Osteoblast (primary cell): Measurements from ENCODE around the gene HNRNPA1L2. TPM values are rescaled to one million over a fixed set of nuclear protein-coding genes. Genes with fewer than 3 reads are reported as not detected.
"Not testable (repeated sequence)": the region's sequence is repeated elsewhere in the genome, so short reads cannot be mapped to it uniquely, and the experiment has no call there.

Source experiments
- DNase-seq: peaks from one replicate; pipeline ENCODE4 v3.0.0; 2011; ENCODE audit warnings: low spot score, mixed read lengths; ENCODE audit not compliant: insufficient read length; ENCODE audit errors: missing footprints
- H2AFZ ChIP-seq: 2 replicates; pipeline ENCODE4 v1.6.0; 2011; ENCODE audit warnings: mild to moderate bottlenecking, low read length
- H3K27ac ChIP-seq: 2 replicates; pipeline ENCODE4 v1.5.1; 2011; ENCODE audit warnings: mild to moderate bottlenecking, low read depth, low read length, moderate library complexity
- H3K27me3 ChIP-seq: 2 replicates; pipeline ENCODE4 v1.6.0; 2012; ENCODE audit warnings: mild to moderate bottlenecking, control low read depth, inconsistent platforms, low read length, moderate library complexity; ENCODE audit not compliant: insufficient read depth
- H3K36me3 ChIP-seq: 2 replicates; pipeline ENCODE4 v1.5.1; 2011; ENCODE audit warnings: mild to moderate bottlenecking, low read length, control low read depth, moderate library complexity; ENCODE audit not compliant: insufficient read depth
- H3K4me1 ChIP-seq: 2 replicates; pipeline ENCODE4 v1.5.1; 2011; ENCODE audit warnings: mild to moderate bottlenecking, low read length, control low read depth, moderate library complexity; ENCODE audit not compliant: insufficient read depth
- H3K4me2 ChIP-seq: 2 replicates; pipeline ENCODE4 v1.6.0; 2011; ENCODE audit warnings: mild to moderate bottlenecking, low read length; ENCODE audit not compliant: insufficient read depth
- H3K4me3 ChIP-seq: fragments of 200-600 bp; sonication (generic); 3 replicates; pipeline ENCODE4 v1.5.1; 2012; ENCODE audit warnings: mild to moderate bottlenecking, low read length, inconsistent platforms; ENCODE audit not compliant: insufficient read depth
- H3K79me2 ChIP-seq: 2 replicates; pipeline ENCODE4 v1.6.0; 2012; ENCODE audit warnings: mild to moderate bottlenecking, low read length, control low read depth, inconsistent platforms; ENCODE audit not compliant: insufficient read depth
- H3K9me3 ChIP-seq: 2 replicates; pipeline ENCODE4 v1.5.1; 2011; ENCODE audit warnings: low read depth, low read length, control low read depth
- H4K20me1 ChIP-seq: 2 replicates; pipeline ENCODE4 v1.6.0; 2012; ENCODE audit warnings: mild to moderate bottlenecking, low read length, control low read depth; ENCODE audit not compliant: insufficient read depth
- total RNA-seq: library from RNA; depleted of rRNA; stranded (reverse); fragments of >200 nt; gene quantifications from 2 replicates; pipeline ENCODE4 v1.2.3, GENCODE V29; 2012
- TF ChIP-seq, protein P1 (sequence below): IDR thresholded peaks from 2 replicates; pipeline ENCODE4 v1.5.1; 2011; ENCODE audit warnings: mild to moderate bottlenecking, low read depth, low read length, moderate library complexity; ENCODE audit errors: extremely low read depth

Gene HNRNPA1L2
- total RNA-seq, 1 donor: 3.6 TPM

DNA sequence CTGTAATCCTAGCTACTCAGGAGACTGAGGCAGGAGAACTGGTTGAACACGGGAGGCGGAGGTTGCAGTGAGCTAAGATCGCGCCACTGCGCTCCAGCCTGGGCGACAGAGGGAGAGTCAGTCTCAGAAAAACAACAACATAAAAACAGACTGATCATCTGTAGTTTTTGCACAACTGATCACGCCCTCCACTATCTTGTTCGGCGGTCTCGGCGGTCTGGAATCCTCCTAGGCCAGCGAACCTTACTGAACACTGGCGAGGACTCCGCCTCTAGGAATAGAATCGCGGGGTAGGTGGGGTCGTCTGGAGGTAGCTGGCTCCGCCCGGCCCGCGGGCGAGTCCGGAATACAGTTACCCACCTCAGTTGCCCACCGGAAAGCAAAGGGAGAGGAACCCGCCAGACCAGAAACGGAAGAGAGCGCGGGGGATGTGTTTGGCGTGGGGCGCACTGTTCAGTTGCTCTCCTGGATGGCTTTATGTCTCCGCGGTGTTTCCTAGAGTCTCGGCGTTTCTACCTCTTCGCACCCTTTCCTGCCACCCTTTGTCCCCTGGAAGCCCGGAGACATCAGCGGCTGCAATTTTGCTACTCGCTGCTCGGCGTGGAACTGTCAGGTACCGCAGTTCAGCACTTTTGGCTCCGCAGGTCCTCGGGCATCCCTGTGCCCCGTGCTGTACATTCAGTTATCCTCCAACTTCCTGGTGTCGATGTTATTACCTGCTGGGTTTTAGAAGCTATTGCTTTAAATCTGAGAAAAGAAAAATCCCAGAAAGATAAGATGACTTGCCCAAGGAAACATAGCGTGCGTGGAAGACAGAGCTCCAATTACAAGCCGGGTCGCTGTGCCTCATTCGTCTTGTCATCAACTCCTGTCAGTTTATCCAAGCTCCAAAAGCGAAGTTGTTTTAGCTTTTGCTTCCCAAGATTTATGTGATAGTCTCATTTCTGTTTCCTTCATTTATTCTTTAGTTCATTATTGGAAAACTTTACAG, 24.9 kb upstream of the HNRNPA1L2 start:
- Histone ChIP-seq H3K4me3 (peak overlapping the region; percentile 89), H3K4me2 (peak overlapping the region; percentile 91), H2AFZ (peak overlapping the region; percentile 96), H3K27me3 (no peaks in the 10 kb centered on the region), H3K36me3 (no peaks in the 10 kb centered on the region), H3K27ac (peak overlapping the region; percentile 61), H3K9me3 (no peaks in the 10 kb centered on the region), H3K79me2 (peaks cover 17% of the 10 kb centered on the region), H4K20me1 (no peaks in the 10 kb centered on the region), H3K4me1 (peaks cover 5% of the 10 kb centered on the region)
- DNase-seq: peak; percentile 84
- TF ChIP-seq, protein P1, sequence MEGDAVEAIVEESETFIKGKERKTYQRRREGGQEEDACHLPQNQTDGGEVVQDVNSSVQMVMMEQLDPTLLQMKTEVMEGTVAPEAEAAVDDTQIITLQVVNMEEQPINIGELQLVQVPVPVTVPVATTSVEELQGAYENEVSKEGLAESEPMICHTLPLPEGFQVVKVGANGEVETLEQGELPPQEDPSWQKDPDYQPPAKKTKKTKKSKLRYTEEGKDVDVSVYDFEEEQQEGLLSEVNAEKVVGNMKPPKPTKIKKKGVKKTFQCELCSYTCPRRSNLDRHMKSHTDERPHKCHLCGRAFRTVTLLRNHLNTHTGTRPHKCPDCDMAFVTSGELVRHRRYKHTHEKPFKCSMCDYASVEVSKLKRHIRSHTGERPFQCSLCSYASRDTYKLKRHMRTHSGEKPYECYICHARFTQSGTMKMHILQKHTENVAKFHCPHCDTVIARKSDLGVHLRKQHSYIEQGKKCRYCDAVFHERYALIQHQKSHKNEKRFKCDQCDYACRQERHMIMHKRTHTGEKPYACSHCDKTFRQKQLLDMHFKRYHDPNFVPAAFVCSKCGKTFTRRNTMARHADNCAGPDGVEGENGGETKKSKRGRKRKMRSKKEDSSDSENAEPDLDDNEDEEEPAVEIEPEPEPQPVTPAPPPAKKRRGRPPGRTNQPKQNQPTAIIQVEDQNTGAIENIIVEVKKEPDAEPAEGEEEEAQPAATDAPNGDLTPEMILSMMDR: no peak

DNA sequence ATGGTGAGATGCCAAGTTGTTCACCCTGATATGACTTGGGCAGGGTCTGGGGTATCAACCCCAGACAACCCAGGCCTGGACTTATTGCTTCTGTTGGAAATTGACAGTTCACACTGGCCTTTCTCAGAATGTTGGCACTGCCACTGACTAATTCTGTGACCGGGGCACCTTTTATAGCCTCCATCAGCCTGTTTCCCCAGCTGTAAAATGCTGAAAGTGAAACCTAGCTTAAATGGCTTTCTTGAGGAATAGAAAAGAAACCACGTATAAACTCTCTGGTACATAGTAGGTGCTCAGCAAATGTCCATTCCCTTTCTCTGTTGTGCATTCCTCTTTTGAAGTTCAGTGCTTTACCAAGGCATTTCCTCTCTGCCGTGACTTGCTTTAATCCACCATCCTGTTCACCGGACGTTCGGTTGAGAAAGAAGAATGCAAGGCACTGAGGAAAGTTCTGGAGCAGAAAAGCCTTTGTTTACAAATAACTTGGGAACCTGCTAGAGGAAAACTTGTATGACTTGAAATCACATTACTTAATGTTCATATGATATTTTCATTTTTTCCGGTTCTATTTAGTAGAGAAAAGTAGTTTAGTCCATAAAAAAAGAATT, 11.0 kb upstream of the HNRNPA1L2 start:
- Histone ChIP-seq H3K4me3 (peak overlapping the region; percentile 22), H2AFZ (peak overlapping the region; percentile 29)

DNA sequence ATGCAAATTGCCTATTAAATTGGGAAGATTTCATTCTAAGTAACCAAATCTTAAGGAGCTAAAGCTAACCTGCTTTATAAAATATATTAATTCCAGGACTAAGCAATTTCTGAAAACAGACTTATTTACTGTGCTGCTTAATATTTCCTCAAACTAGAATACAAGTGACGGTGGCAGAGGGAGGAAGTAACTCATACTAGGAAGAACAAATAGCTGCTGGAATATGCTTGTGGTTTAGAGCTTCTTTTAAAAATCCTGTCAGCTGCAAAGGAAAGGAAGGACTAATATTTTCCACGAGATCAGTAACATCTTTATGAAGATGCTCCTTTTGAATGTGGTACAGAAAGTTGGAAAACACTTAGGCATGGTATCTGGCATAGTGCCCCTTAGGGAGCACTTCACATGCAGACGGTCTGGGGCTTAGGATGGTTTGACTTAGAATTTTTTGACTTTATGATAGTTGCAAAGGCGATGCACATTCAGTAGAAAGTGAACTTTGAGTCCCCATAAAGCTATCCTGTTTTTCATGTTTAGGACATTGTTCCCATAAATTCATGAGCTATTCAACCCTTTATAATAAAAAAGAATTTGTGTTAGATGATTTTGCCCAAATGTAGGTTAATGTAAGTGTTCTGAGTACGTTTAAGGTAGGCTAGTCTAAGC, 3.4 kb upstream of the HNRNPA1L2 start:
- H3K9me3 ChIP-seq: no peaks in the 10 kb centered on the region
- no peak overlapping the region for H3K4me3 ChIP-seq
- no peaks in the 10 kb centered on the region for H3K27me3 ChIP-seq
- no peaks in the 10 kb centered on the region for H3K4me1 ChIP-seq
- H3K36me3 ChIP-seq: no peaks in the 10 kb centered on the region
- no peaks in the 10 kb centered on the region for H4K20me1 ChIP-seq
- DNase-seq: no peak
- H3K27ac ChIP-seq: no peak overlapping the region
- H3K4me2 ChIP-seq: no peak overlapping the region
- TF ChIP-seq, protein P1: no peak
- no peaks in the 10 kb centered on the region for H3K79me2 ChIP-seq
- no peak overlapping the region for H2AFZ ChIP-seq

More for the DNA sequence above, 11.0 kb upstream of the HNRNPA1L2 start:
- DNase-seq, H3K4me2 ChIP-seq, H3K36me3 ChIP-seq, H3K9me3 ChIP-seq, H3K79me2 ChIP-seq, H3K27ac ChIP-seq, H4K20me1 ChIP-seq, H3K27me3 ChIP-seq, H3K4me1 ChIP-seq: not testable (repeated sequence)

DNA sequence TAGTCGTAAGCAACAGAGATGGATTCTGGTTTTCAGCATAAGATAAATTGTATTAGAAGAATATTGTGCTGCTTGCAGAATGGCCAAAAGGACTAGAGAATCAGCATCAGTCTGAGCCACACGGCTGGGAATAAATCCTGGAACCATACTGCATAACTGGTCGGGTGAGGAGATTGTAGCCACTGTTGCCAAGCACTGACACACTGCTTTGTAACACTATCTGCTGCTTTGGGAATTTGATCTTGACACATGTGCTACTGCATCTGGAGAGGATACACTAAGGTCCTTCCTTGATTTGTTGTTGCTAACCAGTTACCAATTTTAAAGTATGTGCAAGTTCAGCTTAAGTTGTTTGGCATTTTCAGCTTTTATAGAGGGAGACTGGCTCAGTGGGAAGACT, 1.9 kb downstream of the HNRNPA1L2 start:
- no peaks in the 10 kb centered on the region for H3K27me3 ChIP-seq

More for the DNA sequence above, 1.9 kb downstream of the HNRNPA1L2 start:
- no peak for DNase-seq
- Histone ChIP-seq H2AFZ (no peak overlapping the region), H3K9me3 (no peaks in the 10 kb centered on the region), H3K36me3 (no peaks in the 10 kb centered on the region), H3K4me1 (no peaks in the 10 kb centered on the region), H3K79me2 (no peaks in the 10 kb centered on the region), H4K20me1 (no peaks in the 10 kb centered on the region), H3K4me2 (no peak overlapping the region), H3K4me3 (no peak overlapping the region), H3K27ac (no peak overlapping the region)
- TF ChIP-seq, protein P1: no peak
